HG03039 (cell line): ENCODE measurements around the gene TEX12.
"Not testable (repeated sequence)": the region's sequence is repeated elsewhere in the genome, so short reads cannot be mapped to it uniquely, and the experiment has no call there.

Experiments used
- ATAC-seq: cut with Tn5 transposase; IDR thresholded peaks from one replicate; pipeline ENCODE4 v1.9.1; 2021; ENCODE audit warnings: mild to moderate bottlenecking, moderate library complexity; ENCODE audit not compliant: unreplicated experiment

The TEX12 gene

DNA sequence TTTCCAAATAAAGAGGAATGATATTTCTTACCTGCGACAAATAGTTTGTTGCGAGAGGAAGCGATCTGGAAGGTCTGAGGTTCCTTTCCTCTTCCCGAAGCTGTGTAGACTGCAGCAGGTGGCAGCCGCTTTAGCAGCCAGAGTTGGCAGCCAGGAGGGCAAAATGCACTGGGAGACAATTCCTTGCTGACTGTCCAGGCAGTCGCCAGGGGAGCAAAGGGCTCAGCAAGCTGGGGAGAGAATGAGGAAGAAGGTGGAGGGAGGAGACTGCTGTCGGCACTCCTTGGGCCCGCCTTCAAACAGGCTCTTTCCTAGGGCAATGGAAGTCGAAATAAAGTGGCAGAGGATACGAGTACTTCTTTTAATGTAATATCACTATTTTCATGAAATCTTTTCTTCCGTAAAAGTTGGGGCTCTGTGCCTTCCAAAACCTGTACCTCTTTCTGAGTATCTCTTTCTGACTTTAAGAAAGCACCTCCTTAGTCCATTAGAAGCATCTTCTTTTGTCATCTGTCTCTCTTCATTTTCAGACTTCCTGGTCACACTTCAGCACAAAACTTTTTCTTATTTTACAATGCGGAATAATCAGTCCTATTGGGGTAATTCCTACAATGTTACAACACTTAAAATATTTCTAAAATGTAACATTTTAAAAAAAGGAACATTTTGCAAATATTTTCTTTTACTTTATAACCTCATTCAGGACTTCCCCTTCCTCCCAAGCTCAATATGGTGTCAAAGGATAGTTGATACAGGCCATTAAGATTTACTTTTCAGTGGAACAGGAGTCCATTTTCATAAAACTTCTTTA is 3.1 kb upstream of the TEX12 start, which contains the start of gene IL18:
Gene IL18, minus strand, starts transcription at position 220 of the 811 bp plus-strand sequence. CDS start 9,041 bp downstream, outside the sequence.
- no peak for ATAC-seq

DNA sequence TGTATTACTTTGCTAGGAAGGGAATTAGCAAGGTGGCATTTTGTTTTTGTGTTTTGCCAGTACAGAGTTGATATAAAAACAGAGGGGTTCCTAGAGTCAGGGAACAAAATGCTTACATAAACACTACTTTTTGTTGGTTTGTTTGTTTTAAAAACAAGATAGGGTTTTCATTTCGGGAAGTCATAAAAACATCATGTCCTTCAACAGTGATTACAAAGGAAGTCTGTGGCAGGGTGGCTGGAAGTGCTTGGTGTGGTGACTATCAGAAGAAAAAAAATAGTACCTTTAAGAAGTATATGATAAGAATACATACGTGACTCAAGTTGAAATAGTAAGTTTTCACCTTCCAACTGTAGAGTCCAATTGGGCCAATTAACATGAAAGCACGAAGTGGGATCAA is 2.1 kb upstream of the TEX12 start:
- no peak for ATAC-seq

DNA sequence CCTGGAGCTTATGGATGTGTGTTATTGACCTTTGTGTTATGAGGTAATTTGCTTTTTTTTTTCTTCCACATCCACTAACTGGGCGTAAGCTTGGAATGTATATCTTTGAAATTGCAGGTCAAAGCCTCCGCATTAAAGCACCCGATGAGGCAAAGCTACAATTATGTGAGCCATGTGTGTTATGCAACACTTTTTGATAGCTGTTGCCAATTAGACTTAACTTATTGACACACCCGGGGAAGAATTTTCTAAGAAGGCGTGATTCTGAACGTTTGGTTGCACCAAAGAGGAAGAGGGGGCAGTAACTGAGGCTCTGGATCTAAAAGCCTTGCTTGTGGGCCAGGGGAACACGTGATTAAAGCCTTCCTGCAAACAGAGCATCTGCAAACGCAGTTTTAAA is 610 bp upstream of the TEX12 start:
- ATAC-seq: no peak

DNA sequence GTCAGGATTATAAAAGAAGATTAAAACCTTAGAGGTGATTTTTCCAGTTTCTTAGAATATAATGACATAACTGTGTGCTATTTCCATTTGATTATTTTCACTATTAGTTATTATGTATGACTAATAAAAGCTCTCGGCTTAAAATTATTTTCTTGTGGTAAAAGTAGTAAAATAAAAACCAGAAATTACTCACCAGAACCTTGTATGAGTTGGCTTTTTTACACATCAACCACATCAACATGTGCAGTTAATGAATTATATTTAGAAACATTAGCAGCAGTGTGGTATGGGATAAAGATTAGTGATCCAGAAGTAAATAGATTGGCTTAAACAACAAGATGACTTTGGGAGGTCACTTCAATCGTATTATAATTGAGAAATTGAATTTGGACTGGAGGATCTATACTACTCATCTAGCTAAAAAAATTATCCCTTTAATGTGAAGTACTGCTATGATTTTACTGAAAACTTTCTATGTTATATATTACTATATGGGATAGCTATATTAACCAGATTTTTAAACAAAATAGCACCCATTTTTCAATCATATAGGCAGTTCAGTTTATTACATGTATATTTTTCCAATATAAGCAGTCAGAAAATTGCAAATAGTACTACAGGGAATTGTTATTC is 5.3 kb downstream of the TEX12 start:
- no peak for ATAC-seq

DNA sequence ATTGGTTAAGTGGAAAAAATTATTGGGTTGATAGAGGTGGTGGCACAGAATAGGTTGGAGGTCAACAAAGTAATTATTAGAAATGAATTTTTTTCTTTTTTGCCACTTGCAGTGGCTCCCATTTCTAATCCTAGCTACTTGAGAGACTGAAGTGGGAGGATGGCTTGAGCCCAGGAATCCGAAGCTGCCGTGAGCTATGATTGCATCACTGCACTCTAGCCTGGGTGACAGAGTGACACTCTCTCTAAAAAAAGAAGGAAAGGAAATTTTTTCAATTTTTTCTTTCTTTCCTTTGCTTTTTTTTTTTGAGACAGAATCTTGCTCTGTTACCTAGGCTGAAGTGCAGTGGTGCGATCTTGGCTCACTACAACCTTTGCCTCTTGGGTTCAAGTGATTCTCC is 6.0 kb downstream of the TEX12 start:
- ATAC-seq: no peak

DNA sequence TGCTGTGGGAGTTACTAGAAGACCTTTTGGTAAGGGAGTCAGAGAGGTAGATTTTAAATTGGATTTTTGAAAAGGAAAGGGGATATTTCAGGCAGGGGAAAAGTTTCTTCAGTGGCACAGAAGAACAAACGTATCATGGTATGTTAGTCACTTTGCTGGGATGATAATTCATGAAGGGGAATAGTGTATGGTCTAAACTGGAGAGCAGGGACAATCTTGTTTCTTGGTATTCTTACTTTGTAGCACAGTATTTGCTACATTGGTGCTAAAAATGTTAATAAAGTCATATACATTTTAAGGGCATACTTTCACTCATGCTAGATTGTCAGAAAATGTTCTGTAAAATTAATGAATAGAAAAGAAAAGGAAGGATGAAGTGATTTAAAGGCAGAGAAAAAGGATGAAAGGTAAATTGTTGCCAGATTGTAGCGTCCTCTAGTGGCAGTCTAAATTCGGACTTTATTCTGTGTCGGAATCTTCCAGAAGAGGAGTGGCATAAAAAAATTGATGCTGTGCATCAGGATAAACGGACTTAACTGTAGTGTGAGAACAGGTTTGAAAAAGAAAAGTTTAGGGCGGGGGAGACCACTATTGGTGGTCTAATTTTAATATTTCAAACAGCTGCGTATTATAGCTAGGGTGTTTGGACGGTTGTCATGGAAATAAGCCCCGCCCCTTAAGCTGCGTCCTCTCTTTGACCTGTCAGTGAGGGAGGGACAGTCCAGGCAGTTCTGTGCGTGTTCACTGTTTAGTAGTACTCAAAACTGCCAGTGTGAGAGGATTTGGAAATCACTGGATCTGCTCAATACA is 7.8 kb downstream of the TEX12 start, which contains the start of gene BCO2:
Gene BCO2, plus strand, starts transcription at position 724 of the 810 bp plus-strand sequence. CDS start 90 bp downstream, outside the sequence.
- ATAC-seq: peak; percentile 59

DNA sequence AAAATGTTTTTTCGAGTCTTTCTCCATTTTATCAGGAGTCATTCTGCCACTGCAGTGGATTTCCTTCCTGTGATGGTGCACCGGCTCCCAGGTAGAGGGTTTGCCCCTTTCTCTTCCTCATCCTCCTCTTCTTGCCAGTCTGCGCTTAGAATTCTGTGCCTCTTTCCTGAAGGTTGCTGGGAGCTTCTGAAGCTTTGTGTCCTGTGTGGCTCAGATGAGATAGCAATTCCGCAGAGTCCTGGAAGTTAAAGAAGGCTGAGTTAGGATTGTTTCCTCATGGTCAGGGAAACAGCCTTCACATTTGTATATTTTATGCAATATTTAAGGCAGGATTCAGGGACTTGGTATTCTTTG is 8.4 kb downstream of the TEX12 start:
- ATAC-seq: no peak

DNA sequence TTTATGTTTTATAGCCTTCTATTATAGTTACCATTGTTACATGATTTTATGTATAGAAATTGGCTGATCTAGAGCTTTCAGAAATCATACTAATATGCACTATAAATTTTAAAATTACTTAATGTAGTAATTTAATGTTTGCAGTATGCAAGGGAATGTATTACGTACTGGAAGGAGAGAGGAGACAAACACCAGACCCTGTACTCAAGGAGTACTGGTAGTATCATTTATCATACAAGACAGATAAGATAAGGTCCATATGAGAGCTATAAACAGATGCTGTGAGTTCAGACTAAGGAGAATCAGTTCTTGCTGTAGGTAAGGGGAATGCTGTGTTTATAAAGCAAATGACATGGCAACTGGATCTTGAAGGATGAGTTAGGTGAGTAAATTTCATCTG is 8.9 kb downstream of the TEX12 start:
- no peak for ATAC-seq

DNA sequence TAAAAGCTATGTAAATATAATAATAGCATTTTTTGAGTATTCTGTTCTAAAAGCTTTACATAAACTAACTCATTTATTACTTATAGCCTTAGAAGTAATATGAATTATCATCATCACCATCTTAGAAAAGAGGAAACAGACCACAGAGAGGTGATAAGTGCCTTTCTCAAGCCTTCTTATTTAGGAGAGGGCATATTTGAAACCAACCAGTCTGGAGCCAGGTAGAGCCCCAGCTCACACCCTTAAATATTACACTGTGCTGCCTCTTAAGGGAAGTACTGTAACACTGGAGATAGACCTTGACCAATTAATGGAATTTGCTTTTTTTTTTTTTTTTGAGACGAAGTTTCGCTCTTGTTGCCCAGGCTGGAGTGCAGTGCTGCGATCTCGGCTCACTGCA is 10.4 kb downstream of the TEX12 start:
- no peak for ATAC-seq

DNA sequence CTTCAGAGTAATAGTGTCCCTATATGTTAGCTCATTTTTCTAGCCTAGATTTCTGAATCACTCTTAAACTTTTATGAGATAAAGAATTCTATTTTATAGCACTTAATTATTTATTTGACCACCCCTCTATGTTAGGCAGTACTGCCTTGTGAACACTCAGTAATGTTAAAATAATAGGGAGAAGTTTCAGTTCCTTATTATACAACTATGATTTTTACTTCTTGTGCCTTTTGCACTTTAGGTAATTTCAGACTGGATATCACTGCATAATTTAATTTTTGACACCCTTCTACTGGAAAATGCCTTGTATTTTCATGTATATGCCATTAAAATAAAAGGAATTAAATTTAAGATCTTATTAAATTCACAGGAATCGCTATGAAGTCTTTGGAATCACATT is 11.3 kb downstream of the TEX12 start:
- no peak for ATAC-seq

DNA sequence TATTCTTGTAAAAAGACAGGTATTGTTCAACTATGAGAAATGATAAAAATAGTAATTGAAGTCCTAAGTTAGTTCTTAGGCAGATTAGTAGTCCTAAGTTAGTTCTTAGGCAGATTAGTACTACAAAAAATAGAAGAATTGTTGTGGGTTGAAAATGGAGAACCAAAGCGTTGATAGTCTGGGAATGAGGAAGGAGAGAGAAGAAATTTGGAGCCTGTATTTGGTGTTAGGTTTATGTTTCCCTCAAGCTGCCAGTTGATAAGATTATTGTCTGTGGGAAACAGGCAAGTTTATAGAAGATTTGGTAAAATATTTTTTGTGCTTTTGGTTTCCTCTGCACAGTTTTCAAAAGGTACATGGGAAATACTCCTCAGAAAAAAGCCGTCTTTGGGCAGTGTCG is 11.8 kb downstream of the TEX12 start:
- no peak for ATAC-seq

DNA sequence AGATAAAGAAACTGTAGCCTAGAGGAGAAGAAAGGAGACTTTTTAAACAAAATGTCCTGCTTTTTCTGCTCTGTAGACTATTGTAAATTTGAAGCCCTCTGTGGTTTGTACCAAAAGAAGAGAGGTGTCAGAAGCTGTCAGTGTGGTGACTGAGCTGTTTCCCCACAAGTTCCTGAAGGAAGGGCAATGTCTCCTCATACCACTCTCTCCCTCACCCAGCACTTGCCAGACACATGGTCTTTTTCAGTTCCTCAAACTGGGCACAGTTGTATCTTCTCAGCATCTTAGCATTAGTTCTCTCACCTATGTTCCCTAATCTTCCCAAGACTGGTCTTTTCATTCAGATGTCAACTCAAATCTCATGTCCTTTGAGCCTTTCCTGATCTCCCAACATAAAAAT is 12.4 kb downstream of the TEX12 start:
- ATAC-seq: no peak

DNA sequence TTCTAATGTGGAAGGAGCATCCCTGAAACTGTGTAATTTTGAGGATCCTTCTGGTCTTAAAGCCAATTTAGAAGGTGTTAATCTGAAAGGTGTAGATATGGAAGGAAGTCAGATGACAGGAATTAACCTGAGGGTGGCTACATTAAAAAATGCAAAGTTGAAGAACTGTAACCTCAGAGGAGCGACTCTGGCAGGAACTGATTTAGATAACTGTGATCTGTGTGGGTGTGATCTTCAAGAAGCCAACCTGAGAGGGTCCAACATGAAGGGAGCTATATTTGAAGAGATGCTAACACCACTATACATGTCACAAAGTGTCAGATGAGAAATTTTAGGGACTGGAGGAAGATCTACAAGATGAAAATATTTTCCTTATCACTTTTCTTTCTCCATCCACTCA is 15.7 kb downstream of the TEX12 start:
- no peak for ATAC-seq

DNA sequence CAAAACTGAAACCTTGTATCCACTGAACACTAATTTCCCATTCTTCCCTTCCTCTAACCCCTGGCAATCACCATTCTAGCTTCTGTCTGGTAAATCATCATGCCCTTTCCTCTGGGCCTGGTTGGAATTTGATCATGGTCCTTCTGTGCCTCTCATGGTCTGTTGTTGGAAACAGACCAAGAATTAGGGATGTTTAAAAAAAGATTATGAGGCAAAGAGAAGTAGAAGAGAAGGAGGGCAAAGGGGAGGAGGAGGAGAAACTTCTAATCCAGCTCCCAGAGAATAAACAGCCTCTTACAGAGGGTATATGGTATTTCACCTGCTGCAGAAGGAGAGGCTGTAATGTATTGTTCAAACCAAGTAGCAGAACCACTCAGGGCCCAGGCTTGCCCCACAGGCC is 18.7 kb downstream of the TEX12 start:
- ATAC-seq: no peak

DNA sequence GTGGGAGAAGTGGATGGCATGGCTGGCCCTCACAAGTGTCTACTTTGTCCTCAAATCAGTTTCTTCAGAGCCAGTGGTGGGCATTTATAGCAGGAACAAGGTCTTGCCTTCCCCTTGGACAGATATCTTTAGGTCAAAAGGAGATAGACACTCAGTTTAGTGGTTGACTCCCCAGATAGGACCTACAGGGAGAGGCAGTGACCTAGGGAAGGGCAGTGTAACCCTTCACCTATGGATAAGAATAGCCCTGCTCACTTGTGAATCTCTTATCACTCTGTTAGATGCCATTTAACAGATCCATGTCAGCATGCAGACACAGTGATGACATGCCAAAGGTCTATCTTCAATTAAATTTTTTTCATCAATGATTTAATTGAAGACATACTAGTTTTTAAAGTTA is 19.1 kb downstream of the TEX12 start:
- no peak for ATAC-seq

DNA sequence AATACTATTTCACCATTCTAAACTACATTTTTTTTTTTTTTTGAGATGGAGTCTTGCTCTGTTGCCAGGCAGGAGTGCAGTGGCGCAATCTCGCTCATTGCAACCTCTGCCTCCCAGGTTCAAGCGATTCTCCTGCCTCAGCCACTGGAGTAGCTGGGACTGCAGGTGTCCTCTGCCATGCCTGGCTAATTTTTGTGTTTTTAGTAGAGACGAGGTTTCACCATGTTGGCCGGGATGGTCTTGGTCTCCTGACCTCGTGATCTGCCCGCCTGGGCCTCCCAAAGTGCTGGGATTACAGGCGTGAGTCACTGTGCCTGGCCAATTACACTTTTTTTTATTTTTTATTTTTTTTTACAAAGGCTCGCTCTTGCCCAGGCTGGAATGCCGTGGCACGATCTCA is 27.9 kb downstream of the TEX12 start:
- not testable (repeated sequence) for ATAC-seq

DNA sequence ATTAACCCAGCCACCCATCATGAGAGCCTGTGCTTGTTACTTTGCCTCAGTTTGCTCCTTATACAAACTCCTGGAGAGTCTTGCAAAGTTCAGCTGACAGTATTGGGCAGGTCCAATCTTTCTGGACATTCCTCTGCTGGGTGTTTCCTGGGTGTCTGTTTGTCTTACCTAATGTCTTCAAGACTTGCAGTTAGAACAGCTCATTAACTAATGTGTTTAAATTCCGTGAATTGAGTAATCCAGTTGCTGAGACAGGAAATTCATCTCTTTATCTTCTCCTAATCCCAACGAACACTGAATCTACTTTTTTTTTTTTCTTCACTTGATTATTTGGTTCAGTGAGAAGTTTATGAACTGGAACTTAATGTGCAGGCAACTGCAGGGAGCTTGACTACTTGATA is 28.8 kb downstream of the TEX12 start:
- no peak for ATAC-seq

DNA sequence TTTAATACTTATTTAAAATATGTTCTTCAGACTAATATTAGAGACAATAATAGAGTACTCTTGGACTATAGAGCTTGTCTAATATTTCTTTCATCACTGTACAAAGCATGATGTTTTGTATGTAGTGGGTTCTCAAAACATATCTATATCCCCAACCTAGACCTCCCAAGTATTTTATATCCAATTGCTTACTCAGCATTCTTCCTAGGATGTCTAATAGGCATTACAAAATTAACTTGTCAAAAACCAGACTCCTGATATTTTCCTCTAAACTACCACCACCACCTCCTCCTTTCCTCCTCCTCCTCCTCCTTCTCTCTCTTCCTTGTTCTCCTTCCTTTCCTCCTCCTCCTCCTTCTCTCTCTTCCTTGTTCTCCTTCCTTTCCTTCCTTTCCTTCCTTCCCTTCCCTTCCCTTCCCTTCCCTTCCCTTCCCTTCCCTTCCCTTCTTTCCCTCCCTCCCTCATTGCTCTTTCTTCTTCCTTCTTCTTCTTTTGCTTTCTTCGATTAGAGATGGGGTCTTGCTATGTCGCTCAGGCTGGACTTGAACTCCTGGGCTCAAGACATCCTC is 29.4 kb downstream of the TEX12 start:
- ATAC-seq: no peak

DNA sequence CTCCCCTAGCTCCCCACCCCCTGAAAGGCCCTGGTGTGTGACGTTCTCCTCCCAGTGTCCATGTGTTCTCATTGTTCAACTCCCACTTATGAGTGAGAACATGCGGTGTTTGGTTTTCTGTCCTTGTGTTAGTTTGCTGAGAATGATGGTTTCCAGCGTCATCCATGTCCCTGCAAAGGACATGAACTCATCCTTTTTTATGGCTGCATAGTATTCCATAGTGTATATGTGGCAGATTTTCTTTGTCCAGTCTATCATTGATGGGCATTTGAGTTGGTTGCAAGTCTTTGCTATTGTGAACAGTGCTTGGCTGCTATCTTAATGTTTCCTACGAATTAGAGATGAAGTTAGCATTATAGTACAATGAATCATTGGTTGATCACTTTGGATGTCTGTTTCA is 31.9 kb downstream of the TEX12 start:
- not testable (repeated sequence) for ATAC-seq

DNA sequence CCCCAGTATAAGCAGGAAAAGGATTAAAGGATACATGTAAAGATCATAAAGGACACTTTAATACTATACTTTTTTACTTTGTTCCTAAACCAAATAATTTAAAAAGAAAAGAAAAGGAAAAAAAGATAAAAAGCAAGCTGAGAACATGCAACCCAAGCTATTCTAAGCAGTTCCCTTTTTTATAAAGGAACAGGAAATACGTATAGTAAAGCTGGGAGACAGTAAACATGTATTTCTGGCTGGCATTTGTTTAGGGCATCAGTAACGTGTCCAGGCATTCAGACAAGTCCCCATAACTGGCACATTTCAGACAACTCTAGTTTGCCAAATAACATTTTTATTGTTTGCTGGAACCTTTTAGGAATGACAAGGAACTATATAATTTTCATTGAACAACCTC is 33.1 kb downstream of the TEX12 start:
- ATAC-seq: no peak

DNA sequence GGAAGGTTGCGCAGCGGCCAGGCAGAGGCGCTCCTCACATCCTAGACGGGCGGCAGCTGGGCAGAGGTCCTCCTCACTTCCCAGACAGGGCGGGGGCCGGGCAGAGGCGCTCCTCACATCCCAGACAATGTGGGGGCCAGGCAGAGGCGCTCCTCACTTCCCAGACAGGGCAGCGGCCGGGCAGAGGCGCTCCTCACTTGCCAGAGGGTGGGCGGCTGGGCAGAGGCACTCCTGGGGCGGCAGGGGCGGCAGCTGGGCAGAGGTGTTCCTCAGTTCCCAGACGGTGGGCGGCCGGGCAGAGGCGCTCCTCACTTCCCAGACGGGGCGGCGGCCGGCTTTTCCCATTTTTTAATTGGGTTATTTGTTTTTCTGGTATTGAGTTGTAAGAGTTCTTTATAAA is 38.9 kb downstream of the TEX12 start:
- ATAC-seq: no peak
